ENCODE results near the gene RALGAPA1.

DNA sequence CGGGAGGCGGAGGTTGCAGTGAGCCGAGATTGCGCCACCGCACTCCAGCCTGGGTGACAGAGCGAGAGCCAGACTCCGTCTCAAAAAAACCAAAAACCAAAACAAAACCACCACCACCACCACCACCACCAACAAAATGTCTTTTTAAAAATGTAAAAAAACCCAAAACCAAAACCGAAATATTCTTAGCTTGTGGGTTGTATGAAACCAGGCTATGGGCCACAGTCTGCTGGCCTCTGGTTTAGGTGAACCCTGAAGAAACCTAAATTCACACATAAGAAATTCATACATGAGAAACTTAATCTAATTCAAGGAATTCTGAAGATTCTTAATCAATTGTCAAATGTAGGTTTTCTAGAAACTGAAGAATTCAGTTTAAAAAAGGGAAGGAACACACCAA lies 237.5 kb downstream of the RALGAPA1 start:
- TF ChIP-seq, protein P1, sequence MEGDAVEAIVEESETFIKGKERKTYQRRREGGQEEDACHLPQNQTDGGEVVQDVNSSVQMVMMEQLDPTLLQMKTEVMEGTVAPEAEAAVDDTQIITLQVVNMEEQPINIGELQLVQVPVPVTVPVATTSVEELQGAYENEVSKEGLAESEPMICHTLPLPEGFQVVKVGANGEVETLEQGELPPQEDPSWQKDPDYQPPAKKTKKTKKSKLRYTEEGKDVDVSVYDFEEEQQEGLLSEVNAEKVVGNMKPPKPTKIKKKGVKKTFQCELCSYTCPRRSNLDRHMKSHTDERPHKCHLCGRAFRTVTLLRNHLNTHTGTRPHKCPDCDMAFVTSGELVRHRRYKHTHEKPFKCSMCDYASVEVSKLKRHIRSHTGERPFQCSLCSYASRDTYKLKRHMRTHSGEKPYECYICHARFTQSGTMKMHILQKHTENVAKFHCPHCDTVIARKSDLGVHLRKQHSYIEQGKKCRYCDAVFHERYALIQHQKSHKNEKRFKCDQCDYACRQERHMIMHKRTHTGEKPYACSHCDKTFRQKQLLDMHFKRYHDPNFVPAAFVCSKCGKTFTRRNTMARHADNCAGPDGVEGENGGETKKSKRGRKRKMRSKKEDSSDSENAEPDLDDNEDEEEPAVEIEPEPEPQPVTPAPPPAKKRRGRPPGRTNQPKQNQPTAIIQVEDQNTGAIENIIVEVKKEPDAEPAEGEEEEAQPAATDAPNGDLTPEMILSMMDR (IDR thresholded peaks at IDR 0.05; ENCODE audit: borderline replicate concordance, extremely low read depth, low read length, poor library complexity, severe bottlenecking): no peak
- no peak for TF ChIP-seq EZH2 (IDR thresholded peaks at IDR 0.05; ENCODE audit: borderline replicate concordance, low read depth, low read length, severe bottlenecking)

Measured in DND-41 (cell line).